ENCODE measurements around the gene C10orf62.

Gene C10orf62

GRCh38 chr10:97600616-97601015 is 11.1 kb downstream of the C10orf62 start:
- Histone ChIP-seq H3K36me3 (ENCODE audit: control insufficient read depth in 2 of 2, insufficient read depth in 1 of 2, low read length in 2 of 2) (no peaks in the 10 kb centered on the region), H3K27ac (ENCODE audit: extremely low read depth, low read depth, low read length) (no peak overlapping the region), H3K4me3 (ENCODE audit: low read depth, low read length) (no peak overlapping the region), H3K4me1 (ENCODE audit: control insufficient read depth, insufficient read depth, low read length) (no peaks in the 10 kb centered on the region), H3K9me3 (ENCODE audit: control insufficient read depth, insufficient read depth, low read depth, low read length) (no peaks in the 10 kb centered on the region)
- ChIA-PET POLR2A (no interaction called here), CTCF (interaction anchor here (1.1 to 1.3 kb wide), 2 partner anchors 12 to 49 kb away, joined by 4 read pairs; no protein-coding TSS in a partner anchor)
- TF ChIP-seq ZBTB17 (tag by site-specific recombination; IDR thresholded peaks at IDR 0.05) (peak; percentile 34; the same call in 1 of the 2 replicates), ZNF777 (tag by site-specific recombination; IDR thresholded peaks at IDR 0.05; ENCODE audit: borderline replicate concordance) (no peak)

- no peak for TF ChIP-seq ZNF133 (tag by site-specific recombination; IDR thresholded peaks at IDR 0.05)
- TF ChIP-seq ZNF132 (tag by site-specific recombination; IDR thresholded peaks at IDR 0.05; ENCODE audit: borderline replicate concordance) = no peak
- TF ChIP-seq KLF17 (tag by site-specific recombination; IDR thresholded peaks at IDR 0.05) = no peak
- TF ChIP-seq, protein P1, sequence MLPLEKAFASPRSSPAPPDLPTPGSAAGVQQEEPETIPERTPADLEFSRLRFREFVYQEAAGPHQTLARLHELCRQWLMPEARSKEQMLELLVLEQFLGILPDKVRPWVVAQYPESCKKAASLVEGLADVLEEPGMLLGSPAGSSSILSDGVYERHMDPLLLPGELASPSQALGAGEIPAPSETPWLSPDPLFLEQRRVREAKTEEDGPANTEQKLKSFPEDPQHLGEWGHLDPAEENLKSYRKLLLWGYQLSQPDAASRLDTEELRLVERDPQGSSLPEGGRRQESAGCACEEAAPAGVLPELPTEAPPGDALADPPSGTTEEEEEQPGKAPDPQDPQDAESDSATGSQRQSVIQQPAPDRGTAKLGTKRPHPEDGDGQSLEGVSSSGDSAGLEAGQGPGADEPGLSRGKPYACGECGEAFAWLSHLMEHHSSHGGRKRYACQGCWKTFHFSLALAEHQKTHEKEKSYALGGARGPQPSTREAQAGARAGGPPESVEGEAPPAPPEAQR (tag by site-specific recombination; IDR thresholded peaks at IDR 0.05) = no peak
- TF ChIP-seq ZBTB20 (tag by site-specific recombination; IDR thresholded peaks at IDR 0.05) = no peak
- TF ChIP-seq ZSCAN30 (tag by site-specific recombination; IDR thresholded peaks at IDR 0.05) = no peak
- TF ChIP-seq WT1 (tag by site-specific recombination; IDR thresholded peaks at IDR 0.05) = no peak
- TF ChIP-seq ZNF157 (tag by site-specific recombination; IDR thresholded peaks at IDR 0.05) = no peak
- TF ChIP-seq GLIS1 (tag by site-specific recombination; IDR thresholded peaks at IDR 0.05) = no peak
- no peak for TF ChIP-seq ZNF707 (tag by site-specific recombination; IDR thresholded peaks at IDR 0.05)
- TF ChIP-seq EGR2 (tag by site-specific recombination; IDR thresholded peaks at IDR 0.05; ENCODE audit: low read depth) = no peak
- no peak for TF ChIP-seq ZNF146 (tag by site-specific recombination; IDR thresholded peaks at IDR 0.05)
- H3K9me3 ChIP-seq (ENCODE audit: control insufficient read depth, insufficient read depth, low read depth, low read length) = no peaks in the 10 kb centered on the region
- POLR2A ChIA-PET = no interaction called here
- no peaks in the 10 kb centered on the region for H3K4me1 ChIP-seq (ENCODE audit: control insufficient read depth, insufficient read depth, low read length)
- CTCF ChIA-PET = interaction anchor here (2.1 kb wide), 1 partner anchor 10 kb away, joined by 6 read pairs; no protein-coding TSS in a partner anchor
- H3K36me3 ChIP-seq (ENCODE audit: control insufficient read depth in 2 of 2, insufficient read depth in 1 of 2, low read length in 2 of 2) = no peaks in the 10 kb centered on the region
- H3K27ac ChIP-seq (ENCODE audit: extremely low read depth, low read depth, low read length) = no peak overlapping the region
- H3K4me3 ChIP-seq (ENCODE audit: low read depth, low read length) = no peak overlapping the region
These were observed 12.0 kb downstream of the C10orf62 start for GRCh38 chr10:97601268-97602215.

DNA sequence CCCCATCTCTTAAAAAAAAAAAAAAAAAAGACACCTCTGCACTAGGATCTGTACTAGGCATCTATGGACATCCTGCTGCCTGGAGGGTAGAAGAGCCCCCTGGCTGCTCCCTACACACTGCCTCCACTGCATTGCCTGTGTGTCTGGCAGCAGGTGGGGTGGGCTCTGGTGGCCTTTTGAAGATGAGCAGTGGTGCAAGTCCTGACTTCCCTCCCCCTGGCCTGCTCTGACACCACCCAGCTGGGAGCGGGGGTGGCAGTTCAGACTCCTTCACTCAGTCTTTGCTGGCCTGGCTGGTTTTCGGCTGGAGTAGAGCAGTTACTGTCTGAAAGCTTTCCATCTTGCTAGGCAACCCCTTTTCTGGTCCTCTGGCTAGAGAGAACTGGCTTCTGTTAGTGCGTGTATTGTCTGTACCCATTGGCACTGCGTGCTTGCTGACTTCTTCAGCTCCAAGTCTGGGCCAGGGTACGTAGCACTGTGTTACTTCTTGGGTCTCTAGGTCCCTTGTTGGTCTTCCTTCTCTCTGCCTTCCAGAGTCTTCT is 17.6 kb downstream of the C10orf62 start:
- no peaks in the 10 kb centered on the region for H3K9me3 ChIP-seq (ENCODE audit: control insufficient read depth, insufficient read depth, low read depth, low read length)
- TF ChIP-seq ZNF416 (tag by site-specific recombination; IDR thresholded peaks at IDR 0.05) (no peak), ZNF792 (tag by site-specific recombination; IDR thresholded peaks at IDR 0.05) (no peak), ZNF391 (tag by site-specific recombination; IDR thresholded peaks at IDR 0.05; ENCODE audit: borderline replicate concordance, low read depth) (no peak), ZNF2 (tag by site-specific recombination; IDR thresholded peaks at IDR 0.05) (no peak), ZNF701 (tag by site-specific recombination; IDR thresholded peaks at IDR 0.05) (no peak), SP7 (tag by site-specific recombination; IDR thresholded peaks at IDR 0.05) (no peak), HOXD13 (CRISPR knock-in tag; IDR thresholded peaks at IDR 0.05; ENCODE audit: borderline replicate concordance) (no peak), EGR2 (tag by site-specific recombination; IDR thresholded peaks at IDR 0.05; ENCODE audit: low read depth) (no peak), PRDM6 (tag by site-specific recombination; IDR thresholded peaks at IDR 0.05) (no peak), ZNF488 (tag by site-specific recombination; IDR thresholded peaks at IDR 0.05) (no peak), ZNF132 (tag by site-specific recombination; IDR thresholded peaks at IDR 0.05; ENCODE audit: borderline replicate concordance) (no peak), ZNF623 (tag by site-specific recombination; IDR thresholded peaks at IDR 0.05) (no peak), ZNF138 (tag by site-specific recombination; IDR thresholded peaks at IDR 0.05; ENCODE audit: borderline replicate concordance) (no peak), ZBTB1 (tag by site-specific recombination; IDR thresholded peaks at IDR 0.05) (no peak)
- ChIA-PET POLR2A (no interaction called here), CTCF (interaction anchor here (0.5 to 6.5 kb wide), 3 partner anchors 19 to 35 kb away, joined by 3 to 33 read pairs (median 4); partner anchors contain the start of gene ANKRD2)
- no peak overlapping the region for H3K27ac ChIP-seq (ENCODE audit: extremely low read depth, low read depth, low read length)
- no peak overlapping the region for H3K4me3 ChIP-seq (ENCODE audit: low read depth, low read length)
- no peaks in the 10 kb centered on the region for H3K4me1 ChIP-seq (ENCODE audit: control insufficient read depth, insufficient read depth, low read length)
- no peaks in the 10 kb centered on the region for H3K36me3 ChIP-seq (ENCODE audit: control insufficient read depth in 2 of 2, insufficient read depth in 1 of 2, low read length in 2 of 2)

Measured in HEK293 (cell line).